ENCODE data around the gene MUC12.
"Not testable (repeated sequence)": the region's sequence is repeated elsewhere in the genome, so short reads cannot be mapped to it uniquely, and the experiment has no call there.

MUC12 gene

DNA sequence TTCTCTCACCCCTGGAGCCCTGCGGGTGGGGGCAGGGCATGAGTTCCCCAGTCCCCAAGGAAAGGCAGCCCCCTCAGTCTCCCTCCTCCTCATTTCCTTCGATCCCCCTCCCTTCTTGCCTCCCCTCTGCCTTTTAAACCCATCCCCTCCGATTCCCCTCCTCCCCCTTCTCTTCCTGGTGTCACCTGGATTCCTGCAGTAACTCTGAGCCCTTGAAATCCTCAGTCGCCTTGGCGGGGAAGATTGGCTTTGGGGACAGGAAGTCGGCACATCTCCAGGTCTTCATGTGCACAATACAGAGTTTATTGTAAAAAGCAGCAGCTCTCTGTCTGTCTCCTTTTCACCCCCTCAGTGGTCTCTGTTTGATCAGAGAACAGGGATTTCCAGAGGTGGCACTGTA lies 1.3 kb upstream of the MUC12 start:
- no peaks in the 10 kb centered on the region for H3K9me3 ChIP-seq (ENCODE audit: control insufficient read depth, low read length)
- H3K27me3 ChIP-seq (replicated peaks; ENCODE audit: control insufficient read depth, insufficient read depth, low read length, poor library complexity, severe bottlenecking): peaks cover 42% of the 10 kb centered on the region
- peaks cover 20% of the 10 kb centered on the region for H3K4me1 ChIP-seq (ENCODE audit: control insufficient read depth, insufficient read depth, low read length, poor library complexity, severe bottlenecking)
- H3K4me3 ChIP-seq (ENCODE audit: insufficient read depth, low read depth, low read length, poor library complexity, severe bottlenecking): no peak overlapping the region
- DNase-seq: no peak
- no peak overlapping the region for H3K27ac ChIP-seq (ENCODE audit: insufficient read depth, low read length, poor library complexity, severe bottlenecking)
- no peaks in the 10 kb centered on the region for H3K36me3 ChIP-seq (ENCODE audit: control insufficient read depth, insufficient read depth, low read length)

DNA sequence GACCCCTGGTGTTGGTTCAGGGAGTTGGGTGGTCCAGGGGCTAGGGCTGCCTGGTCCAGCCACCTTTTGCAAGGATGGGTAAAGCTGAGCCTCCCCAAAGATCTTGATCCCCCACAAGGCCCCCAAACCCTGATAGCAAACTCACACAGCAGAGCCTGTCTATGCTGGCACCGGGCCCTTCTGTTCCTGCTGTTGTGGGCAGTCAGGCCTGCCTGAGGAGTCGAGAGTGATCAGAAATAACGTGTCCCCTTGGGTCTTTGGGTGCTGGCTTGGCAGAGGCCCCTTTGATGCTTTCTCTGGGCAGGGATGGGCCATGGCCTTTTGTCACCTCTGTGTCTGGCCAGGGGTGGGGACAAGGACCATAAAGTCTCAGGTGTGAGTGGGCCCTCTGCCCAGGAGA lies 715 bp upstream of the MUC12 start:
- Histone ChIP-seq H3K27me3 (replicated peaks; ENCODE audit: control insufficient read depth, insufficient read depth, low read length, poor library complexity, severe bottlenecking) (peaks cover 36% of the 10 kb centered on the region), H3K4me1 (ENCODE audit: control insufficient read depth, insufficient read depth, low read length, poor library complexity, severe bottlenecking) (peaks cover 20% of the 10 kb centered on the region), H3K4me3 (ENCODE audit: insufficient read depth, low read depth, low read length, poor library complexity, severe bottlenecking) (no peak overlapping the region), H3K27ac (ENCODE audit: insufficient read depth, low read length, poor library complexity, severe bottlenecking) (no peak overlapping the region), H3K36me3 (ENCODE audit: control insufficient read depth, insufficient read depth, low read length) (no peaks in the 10 kb centered on the region), H3K9me3 (ENCODE audit: control insufficient read depth, low read length) (no peaks in the 10 kb centered on the region)
- no peak for DNase-seq

- no peaks in the 10 kb centered on the region for H3K9me3 ChIP-seq (ENCODE audit: control insufficient read depth, low read length)
- H3K27me3 ChIP-seq (replicated peaks; ENCODE audit: control insufficient read depth, insufficient read depth, low read length, poor library complexity, severe bottlenecking): peaks cover 13% of the 10 kb centered on the region
- DNase-seq: no peak
- peaks cover 6% of the 10 kb centered on the region for H3K4me1 ChIP-seq (ENCODE audit: control insufficient read depth, insufficient read depth, low read length, poor library complexity, severe bottlenecking)
- H3K27ac ChIP-seq (ENCODE audit: insufficient read depth, low read length, poor library complexity, severe bottlenecking): no peak overlapping the region
- no peak overlapping the region for H3K4me3 ChIP-seq (ENCODE audit: insufficient read depth, low read depth, low read length, poor library complexity, severe bottlenecking)
- H3K36me3 ChIP-seq (ENCODE audit: control insufficient read depth, insufficient read depth, low read length): no peaks in the 10 kb centered on the region
Measured at GRCh38 chr7:100971111-100972001, 2.0 kb downstream of the MUC12 start.

- no peak overlapping the region for H3K4me3 ChIP-seq (ENCODE audit: insufficient read depth, low read depth, low read length, poor library complexity, severe bottlenecking)
- peaks cover under 1% of the 10 kb centered on the region for H3K4me1 ChIP-seq (ENCODE audit: control insufficient read depth, insufficient read depth, low read length, poor library complexity, severe bottlenecking)
- no peak overlapping the region for H3K27ac ChIP-seq (ENCODE audit: insufficient read depth, low read length, poor library complexity, severe bottlenecking)
- DNase-seq: no peak
- H3K36me3 ChIP-seq (ENCODE audit: control insufficient read depth, insufficient read depth, low read length): no peaks in the 10 kb centered on the region
- no peaks in the 10 kb centered on the region for H3K9me3 ChIP-seq (ENCODE audit: control insufficient read depth, low read length)
- H3K27me3 ChIP-seq (replicated peaks; ENCODE audit: control insufficient read depth, insufficient read depth, low read length, poor library complexity, severe bottlenecking): peaks cover 6% of the 10 kb centered on the region
Measured at GRCh38 chr7:100972002-100972347, 2.6 kb downstream of the MUC12 start.

- no peak overlapping the region for H3K4me3 ChIP-seq (ENCODE audit: insufficient read depth, low read depth, low read length, poor library complexity, severe bottlenecking)
- H3K36me3 ChIP-seq (ENCODE audit: control insufficient read depth, insufficient read depth, low read length): no peaks in the 10 kb centered on the region
- DNase-seq: no peak
- no peak overlapping the region for H3K27ac ChIP-seq (ENCODE audit: insufficient read depth, low read length, poor library complexity, severe bottlenecking)
- no peaks in the 10 kb centered on the region for H3K9me3 ChIP-seq (ENCODE audit: control insufficient read depth, low read length)
- no peaks in the 10 kb centered on the region for H3K27me3 ChIP-seq (replicated peaks; ENCODE audit: control insufficient read depth, insufficient read depth, low read length, poor library complexity, severe bottlenecking)
- no peaks in the 10 kb centered on the region for H3K4me1 ChIP-seq (ENCODE audit: control insufficient read depth, insufficient read depth, low read length, poor library complexity, severe bottlenecking)
Measured at GRCh38 chr7:100974021-100974420, 4.7 kb downstream of the MUC12 start.

DNA sequence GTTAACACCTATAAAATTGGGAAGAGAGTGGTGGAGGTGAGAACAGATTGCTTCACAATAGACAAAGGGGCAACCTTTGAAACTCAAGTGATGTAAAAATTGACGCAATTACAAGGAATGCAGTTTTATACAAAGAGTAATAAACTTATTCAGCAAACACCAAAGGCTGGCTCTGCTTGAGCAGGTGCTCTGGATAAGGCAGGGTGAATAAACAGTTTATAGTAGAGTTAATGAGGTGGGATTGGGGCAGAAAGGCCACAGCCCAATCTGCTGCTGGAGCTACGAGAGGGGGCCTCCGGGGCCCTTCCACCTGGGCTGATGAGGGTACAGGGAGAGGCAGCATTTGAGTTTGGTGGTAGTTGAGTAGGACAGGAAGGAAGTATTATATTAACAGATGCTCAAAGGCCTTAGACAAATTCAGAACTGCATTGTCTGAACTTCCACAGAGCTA lies 6.0 kb downstream of the MUC12 start:
- Histone ChIP-seq H3K9me3 (ENCODE audit: control insufficient read depth, low read length) (no peaks in the 10 kb centered on the region), H3K27ac (ENCODE audit: insufficient read depth, low read length, poor library complexity, severe bottlenecking) (no peak overlapping the region), H3K4me3 (ENCODE audit: insufficient read depth, low read depth, low read length, poor library complexity, severe bottlenecking) (no peak overlapping the region), H3K4me1 (ENCODE audit: control insufficient read depth, insufficient read depth, low read length, poor library complexity, severe bottlenecking) (no peaks in the 10 kb centered on the region), H3K36me3 (ENCODE audit: control insufficient read depth, insufficient read depth, low read length) (no peaks in the 10 kb centered on the region), H3K27me3 (replicated peaks; ENCODE audit: control insufficient read depth, insufficient read depth, low read length, poor library complexity, severe bottlenecking) (no peaks in the 10 kb centered on the region)
- no peak for DNase-seq

GRCh38 chr7:100978300-100978699 lies 8.9 kb downstream of the MUC12 start:
- no peaks in the 10 kb centered on the region for H3K27me3 ChIP-seq (replicated peaks; ENCODE audit: control insufficient read depth, insufficient read depth, low read length, poor library complexity, severe bottlenecking)
- H3K9me3 ChIP-seq (ENCODE audit: control insufficient read depth, low read length): no peaks in the 10 kb centered on the region
- no peaks in the 10 kb centered on the region for H3K4me1 ChIP-seq (ENCODE audit: control insufficient read depth, insufficient read depth, low read length, poor library complexity, severe bottlenecking)
- H3K36me3 ChIP-seq (ENCODE audit: control insufficient read depth, insufficient read depth, low read length): no peaks in the 10 kb centered on the region
- DNase-seq: no peak
- no peak overlapping the region for H3K4me3 ChIP-seq (ENCODE audit: insufficient read depth, low read depth, low read length, poor library complexity, severe bottlenecking)
- H3K27ac ChIP-seq (ENCODE audit: insufficient read depth, low read length, poor library complexity, severe bottlenecking): no peak overlapping the region

- Histone ChIP-seq H3K4me1 (ENCODE audit: control insufficient read depth, insufficient read depth, low read length, poor library complexity, severe bottlenecking) (no peaks in the 10 kb centered on the region), H3K4me3 (ENCODE audit: insufficient read depth, low read depth, low read length, poor library complexity, severe bottlenecking) (no peak overlapping the region), H3K27ac (ENCODE audit: insufficient read depth, low read length, poor library complexity, severe bottlenecking) (no peak overlapping the region), H3K9me3 (ENCODE audit: control insufficient read depth, low read length) (no peaks in the 10 kb centered on the region), H3K36me3 (ENCODE audit: control insufficient read depth, insufficient read depth, low read length) (no peaks in the 10 kb centered on the region), H3K27me3 (replicated peaks; ENCODE audit: control insufficient read depth, insufficient read depth, low read length, poor library complexity, severe bottlenecking) (no peaks in the 10 kb centered on the region)
- no peak for DNase-seq
Measured at GRCh38 chr7:100983451-100984187, 14.3 kb downstream of the MUC12 start.

DNA sequence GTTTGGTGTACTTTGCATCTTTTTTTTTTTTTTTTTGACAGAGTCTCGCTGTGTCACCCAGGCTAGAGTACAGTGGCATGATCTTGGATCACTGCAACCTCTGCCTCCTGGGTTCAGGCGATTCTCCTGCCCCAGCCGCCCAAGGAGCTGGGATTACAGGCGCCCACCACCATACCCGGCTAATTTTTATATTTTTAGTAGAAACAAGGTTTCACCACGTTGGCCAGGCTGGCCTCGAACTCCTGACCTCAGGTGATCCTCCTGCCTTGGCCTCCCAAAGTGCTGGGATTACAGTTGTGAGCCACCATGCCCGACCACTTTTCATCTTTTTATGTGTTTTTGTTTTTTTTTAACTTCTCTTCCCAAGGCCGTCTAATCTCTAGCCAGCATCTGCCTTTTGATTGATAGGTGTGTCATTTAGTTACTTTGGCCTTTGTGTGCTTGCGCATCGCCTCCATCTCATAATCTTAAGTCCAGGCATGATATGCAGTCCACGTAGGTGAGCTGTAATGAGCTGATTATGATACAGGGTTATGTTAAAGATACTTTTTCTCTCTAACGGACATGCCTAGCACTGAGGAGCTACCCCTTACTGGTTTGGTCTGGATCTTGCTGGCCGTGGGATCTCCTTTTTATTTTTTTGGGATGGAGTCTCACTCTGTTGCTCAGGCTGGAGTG lies 15.0 kb downstream of the MUC12 start:
- H3K9me3 ChIP-seq (ENCODE audit: control insufficient read depth, low read length); H3K27ac ChIP-seq (ENCODE audit: insufficient read depth, low read length, poor library complexity, severe bottlenecking); DNase-seq: not testable (repeated sequence)

More for the DNA sequence above, 15.0 kb downstream of the MUC12 start:
- H3K4me3 ChIP-seq (ENCODE audit: insufficient read depth, low read depth, low read length, poor library complexity, severe bottlenecking); H3K4me1 ChIP-seq (ENCODE audit: control insufficient read depth, insufficient read depth, low read length, poor library complexity, severe bottlenecking); H3K27me3 ChIP-seq (replicated peaks; ENCODE audit: control insufficient read depth, insufficient read depth, low read length, poor library complexity, severe bottlenecking); H3K36me3 ChIP-seq (ENCODE audit: control insufficient read depth, insufficient read depth, low read length): not testable (repeated sequence)
